Effector CD8-positive, alpha-beta T cell (primary cell): ENCODE results near the gene NDUFB8.
"Not testable (repeated sequence)": the region's sequence is repeated elsewhere in the genome, so short reads cannot be mapped to it uniquely, and the experiment has no call there.

Experiments
- DNase-seq: peaks from one replicate; lab custom pipeline; 2025; lab: John Stamatoyannopoulos, UW
- total RNA-seq, 4 experiments: gene quantifications; one replicate each; lab custom pipeline; 2026; lab: John Stamatoyannopoulos, UW

Gene NDUFB8
- total RNA-seq = 13.6 to 20.7 (median 17.5) reads per million in 4 experiments

- DNase-seq = peak; percentile 79
These were observed at the start of gene NDUFB8 for GRCh38 chr10:100529475-100530298. TSS of gene NDUFB8 (minus strand) at chr10:100529871. CDS start at chr10:100529851, 20 bp downstream.

GRCh38 chr10:100576282-100576635 is 46.6 kb upstream of the NDUFB8 start:
- no peak for DNase-seq

- no peak for DNase-seq
These were observed 46.1 kb upstream of the NDUFB8 start for GRCh38 chr10:100575585-100576281.

- not testable (repeated sequence) for DNase-seq
These were observed 45.5 kb upstream of the NDUFB8 start for GRCh38 chr10:100575146-100575545.

GRCh38 chr10:100571084-100571856 is 41.6 kb upstream of the NDUFB8 start:
- DNase-seq = no peak

- DNase-seq = no peak
These were observed 40.8 kb upstream of the NDUFB8 start for GRCh38 chr10:100570506-100570905.

GRCh38 chr10:100569687-100570481 is 40.2 kb upstream of the NDUFB8 start:
- DNase-seq = no peak

GRCh38 chr10:100568912-100569311 is 39.2 kb upstream of the NDUFB8 start:
- DNase-seq = no peak

GRCh38 chr10:100567826-100568225 is 38.2 kb upstream of the NDUFB8 start:
- DNase-seq = no peak

- DNase-seq = no peak
These were observed 37.6 kb upstream of the NDUFB8 start for GRCh38 chr10:100567249-100567648.

- no peak for DNase-seq
These were observed 36.9 kb upstream of the NDUFB8 start for GRCh38 chr10:100566561-100566960.

- no peak for DNase-seq
These were observed 35.7 kb upstream of the NDUFB8 start for GRCh38 chr10:100565206-100565985.

GRCh38 chr10:100562008-100562672 is 32.5 kb upstream of the NDUFB8 start:
- DNase-seq = peak; percentile 69

- DNase-seq = no peak
These were observed 31.3 kb upstream of the NDUFB8 start for GRCh38 chr10:100561005-100561404.

GRCh38 chr10:100560248-100560647 is 30.6 kb upstream of the NDUFB8 start:
- no peak for DNase-seq

- no peak for DNase-seq
These were observed 25.2 kb upstream of the NDUFB8 start for GRCh38 chr10:100554902-100555301.

- no peak for DNase-seq
These were observed 24.3 kb upstream of the NDUFB8 start for GRCh38 chr10:100553929-100554328.

GRCh38 chr10:100551738-100552137 is 22.1 kb upstream of the NDUFB8 start:
- DNase-seq = no peak

- DNase-seq = no peak
These were observed 21.5 kb upstream of the NDUFB8 start for GRCh38 chr10:100551196-100551595.

GRCh38 chr10:100544950-100545349 is 15.3 kb upstream of the NDUFB8 start:
- no peak for DNase-seq
